ENCODE results near the gene TTC33.
A peak's percentile ranks its signal among the peaks of the same experiment; 100 is the strongest.
"Not testable (repeated sequence)": the region's sequence is repeated elsewhere in the genome, so short reads cannot be mapped to it uniquely, and the experiment has no call there.

TTC33 gene

GRCh38 chr5:40716000-40716399 lies 39.8 kb downstream of the TTC33 start:
- DNase-seq = no peak

- DNase-seq = no peak
Observed at GRCh38 chr5:40714001-40714400, 41.8 kb downstream of the TTC33 start.

GRCh38 chr5:40710575-40710974 lies 45.2 kb downstream of the TTC33 start:
- not testable (repeated sequence) for DNase-seq

- not testable (repeated sequence) for DNase-seq
Observed at GRCh38 chr5:40705484-40705883, 50.3 kb downstream of the TTC33 start.

- not testable (repeated sequence) for DNase-seq
Observed at GRCh38 chr5:40702027-40702426, 53.7 kb downstream of the TTC33 start.

GRCh38 chr5:40700116-40700782 lies 55.5 kb downstream of the TTC33 start:
- no peak for DNase-seq

- no peak for DNase-seq
Observed at GRCh38 chr5:40694433-40694832, 61.3 kb downstream of the TTC33 start.

GRCh38 chr5:40691894-40692293 lies 63.9 kb downstream of the TTC33 start:
- DNase-seq = no peak

GRCh38 chr5:40690267-40690666 lies 65.5 kb downstream of the TTC33 start:
- no peak for DNase-seq

GRCh38 chr5:40689438-40689837 lies 66.3 kb downstream of the TTC33 start:
- DNase-seq = no peak

- DNase-seq = no peak
Observed at GRCh38 chr5:40688996-40689395, 66.8 kb downstream of the TTC33 start.

GRCh38 chr5:40688127-40688761 lies 67.5 kb downstream of the TTC33 start:
- peak; percentile 60 to 80 (median 64) for DNase-seq

GRCh38 chr5:40687321-40687720 lies 68.4 kb downstream of the TTC33 start:
- DNase-seq = no peak

- no peak for DNase-seq
Observed at GRCh38 chr5:40685976-40686486, 69.7 kb downstream of the TTC33 start.

GRCh38 chr5:40685193-40685592 lies 70.6 kb downstream of the TTC33 start:
- no peak for DNase-seq

GRCh38 chr5:40683305-40683704 lies 72.5 kb downstream of the TTC33 start:
- no peak for DNase-seq

GRCh38 chr5:40682154-40683017 lies 73.4 kb downstream of the TTC33 start:
- no peak for DNase-seq

GRCh38 chr5:40681363-40682153 lies 74.2 kb downstream of the TTC33 start:
- DNase-seq = peak in 3 of 4 experiments; percentile 2 to 20 (median 9)

- peak in 1 of 4 experiments; percentile 7 for DNase-seq
Observed at GRCh38 chr5:40680741-40681362, 74.9 kb downstream of the TTC33 start.

GRCh38 chr5:40679913-40680681 lies 75.7 kb downstream of the TTC33 start, which contains the start of gene PTGER4:
Gene PTGER4 (plus strand): TSS chr5:40679915. CDS start chr5:40680994, 1,079 bp downstream.
- peak in 1 of 4 experiments; percentile 23 for DNase-seq

Measured in activated CD4-positive, CD25-positive, alpha-beta regulatory T cell (primary cell).